ENCODE results near the gene AFF1. TPM values are rescaled to one million over a fixed set of nuclear protein-coding genes. Genes with fewer than 3 reads are reported as not detected.
A peak's percentile ranks its signal among the peaks of the same experiment; 100 is the strongest.
"Not testable (repeated sequence)": the region's sequence is repeated elsewhere in the genome, so short reads cannot be mapped to it uniquely, and the experiment has no call there.

AFF1 gene
- total and polyA plus RNA-seq, 2 experiments from 2014 or later = 31.9 to 38.7 TPM

GRCh38 chr4:87035881-87036509 is 101.2 kb downstream of the AFF1 start:
- no peak for TF ChIP-seq EZH2 (IDR thresholded peaks at IDR 0.05; ENCODE audit: borderline replicate concordance)
- 87% methylated on average over 3 of the region's 3 CpGs for WGBS (ENCODE audit: low lambda C conversion rate, missing lambda C conversion rate)
- no peak overlapping the region for H3K27ac ChIP-seq
- H4K20me1 ChIP-seq (ENCODE audit: insufficient read depth, poor library complexity, severe bottlenecking) = peaks cover 61% of the 10 kb centered on the region
- peaks cover 99% of the 10 kb centered on the region for H3K79me2 ChIP-seq
- H3K4me2 ChIP-seq = no peak overlapping the region
- no peak overlapping the region for H3K4me3 ChIP-seq
- H3K27me3 ChIP-seq = no peaks in the 10 kb centered on the region
- no peak overlapping the region for H2AFZ ChIP-seq
- no peaks in the 10 kb centered on the region for H3K36me3 ChIP-seq (replicated peaks; ENCODE audit: insufficient read depth, low read depth)
- DNase-seq (ENCODE audit: low spot score) = no peak
- peaks cover 39% of the 10 kb centered on the region for H3K4me1 ChIP-seq (ENCODE audit: insufficient read depth)
- no peaks in the 10 kb centered on the region for H3K9me3 ChIP-seq (ENCODE audit: low read depth)
- H3K9me2 ChIP-seq (replicated peaks; ENCODE audit: insufficient read depth) = no peaks in the 10 kb centered on the region

- Histone ChIP-seq H3K27me3 (no peaks in the 10 kb centered on the region), H3K27ac (no peak overlapping the region), H2AFZ (no peak overlapping the region)
These were observed 101.9 kb downstream of the AFF1 start for GRCh38 chr4:87036713-87037112.

GRCh38 chr4:87037171-87037570 is 102.4 kb downstream of the AFF1 start:
- peaks cover 27% of the 10 kb centered on the region for H3K4me1 ChIP-seq (ENCODE audit: insufficient read depth)
- WGBS (ENCODE audit: low lambda C conversion rate, missing lambda C conversion rate) = 68% methylated on average over 7 of the region's 7 CpGs
- peaks cover 99% of the 10 kb centered on the region for H3K79me2 ChIP-seq
- H4K20me1 ChIP-seq (ENCODE audit: insufficient read depth, poor library complexity, severe bottlenecking) = peaks cover 51% of the 10 kb centered on the region
- H3K4me2 ChIP-seq = peak overlapping the region; percentile 9
- H3K36me3 ChIP-seq (replicated peaks; ENCODE audit: insufficient read depth, low read depth); H3K4me3 ChIP-seq; H3K9me3 ChIP-seq (ENCODE audit: low read depth); H3K9me2 ChIP-seq (replicated peaks; ENCODE audit: insufficient read depth); DNase-seq (ENCODE audit: low spot score); H3K27me3 ChIP-seq; H3K27ac ChIP-seq; H2AFZ ChIP-seq: not testable (repeated sequence)

More at GRCh38 chr4:87036713-87037112, 101.9 kb downstream of the AFF1 start:
- H3K36me3 ChIP-seq (replicated peaks; ENCODE audit: insufficient read depth, low read depth) = no peaks in the 10 kb centered on the region
- no peak for DNase-seq (ENCODE audit: low spot score)
- peaks cover 99% of the 10 kb centered on the region for H3K79me2 ChIP-seq
- H3K4me1 ChIP-seq (ENCODE audit: insufficient read depth) = peaks cover 32% of the 10 kb centered on the region
- H3K4me2 ChIP-seq = no peak overlapping the region
- H3K9me2 ChIP-seq (replicated peaks; ENCODE audit: insufficient read depth) = no peaks in the 10 kb centered on the region
- H4K20me1 ChIP-seq (ENCODE audit: insufficient read depth, poor library complexity, severe bottlenecking) = peaks cover 54% of the 10 kb centered on the region
- H3K9me3 ChIP-seq (ENCODE audit: low read depth) = no peaks in the 10 kb centered on the region
- 80% methylated on average over 4 of the region's 4 CpGs for WGBS (ENCODE audit: low lambda C conversion rate, missing lambda C conversion rate)
- no peak overlapping the region for H3K4me3 ChIP-seq
- TF ChIP-seq EZH2 (IDR thresholded peaks at IDR 0.05; ENCODE audit: borderline replicate concordance) = no peak
- TF ChIP-seq EZH2phosphoT487 (IDR thresholded peaks at IDR 0.05; ENCODE audit: low read depth, severe bottlenecking, unreplicated experiment) = no peak
- TF ChIP-seq CTCF (IDR thresholded peaks at IDR 0.05; ENCODE audit: poor library complexity) = no peak

- Histone ChIP-seq H3K4me2 (peak overlapping the region; percentile 9), H2AFZ (no peak overlapping the region), H3K9me2 (replicated peaks; ENCODE audit: insufficient read depth) (no peaks in the 10 kb centered on the region), H3K36me3 (replicated peaks; ENCODE audit: insufficient read depth, low read depth) (no peaks in the 10 kb centered on the region), H3K27ac (peak overlapping the region; percentile 22), H3K9me3 (ENCODE audit: low read depth) (no peaks in the 10 kb centered on the region), H3K4me3 (no peak overlapping the region), H4K20me1 (ENCODE audit: insufficient read depth, poor library complexity, severe bottlenecking) (peaks cover 44% of the 10 kb centered on the region), H3K27me3 (no peaks in the 10 kb centered on the region), H3K79me2 (peaks cover 99% of the 10 kb centered on the region), H3K4me1 (ENCODE audit: insufficient read depth) (peaks cover 21% of the 10 kb centered on the region)
- TF ChIP-seq CTCF (IDR thresholded peaks at IDR 0.05; ENCODE audit: poor library complexity) = no peak
- no peak for TF ChIP-seq EZH2phosphoT487 (IDR thresholded peaks at IDR 0.05; ENCODE audit: low read depth, severe bottlenecking, unreplicated experiment)
- no peak for TF ChIP-seq EZH2 (IDR thresholded peaks at IDR 0.05; ENCODE audit: borderline replicate concordance)
- no peak for DNase-seq (ENCODE audit: low spot score)
- WGBS (ENCODE audit: low lambda C conversion rate, missing lambda C conversion rate) = 44% methylated on average over 5 of the region's 5 CpGs
These were observed 103.0 kb downstream of the AFF1 start for GRCh38 chr4:87037671-87038334.
